Measurements from ENCODE around the gene BHLHA15.
A peak's percentile ranks its signal among the peaks of the same experiment; 100 is the strongest.

The BHLHA15 gene

GRCh38 chr7:98250789-98251188 lies 39.5 kb downstream of the BHLHA15 start:
- DNase-seq = peak in 2 of 4 experiments; percentile 20 to 35

GRCh38 chr7:98251231-98251600 lies 40.0 kb downstream of the BHLHA15 start:
- DNase-seq = peak in 2 of 4 experiments; percentile 25 to 37

- peak; percentile 69 to 82 (median 77) for DNase-seq
These were observed 40.6 kb downstream of the BHLHA15 start, which contains the start of gene TECPR1 for GRCh38 chr7:98251601-98252424. TECPR1 (minus strand) TSS chr7:98252232; CDS start chr7:98246146, 6,086 bp downstream.

- no peak for DNase-seq
These were observed 41.3 kb downstream of the BHLHA15 start for GRCh38 chr7:98252425-98253054.

- no peak for DNase-seq
These were observed 43.3 kb downstream of the BHLHA15 start for GRCh38 chr7:98254516-98254915.

- DNase-seq = no peak
These were observed 43.8 kb downstream of the BHLHA15 start for GRCh38 chr7:98254951-98255610.

GRCh38 chr7:98256431-98256830 lies 45.2 kb downstream of the BHLHA15 start:
- no peak for DNase-seq

- no peak for DNase-seq
These were observed 46.5 kb downstream of the BHLHA15 start for GRCh38 chr7:98257701-98258100.

Data from activated CD4-positive, CD25-positive, alpha-beta regulatory T cell (primary cell).